GM23338 (cell line): Measurements from ENCODE around the gene ADGRL1. TPM values are rescaled to one million over a fixed set of nuclear protein-coding genes. Genes with fewer than 3 reads are reported as not detected.

Experiments
- ATAC-seq: fragments of 200-7000 bp; cut with Tn5 transposase; 3 replicates; pipeline ENCODE4 v1.9.1; 2020
- DNase-seq: peaks from one replicate; pipeline ENCODE4 v3.0.0-alpha.2; 2015; ENCODE audit warnings: low spot score
- H2AFZ ChIP-seq: fragments of 200-600 bp; sonication (generic); 2 replicates; pipeline ENCODE4 v1.8.0; 2016; ENCODE audit warnings: antibody characterized with exemption, mild to moderate bottlenecking, moderate library complexity
- H3F3A ChIP-seq: fragments of 200-600 bp; sonication (generic); replicated peaks from 2 replicates; pipeline ENCODE4 v1.8.0; 2017; ENCODE audit warnings: antibody characterized with exemption, mixed run types, low read depth
- H3K27ac ChIP-seq: fragments of 200-600 bp; sonication (generic); 2 replicates; pipeline ENCODE4 v1.6.1; 2016; ENCODE audit warnings: low read depth
- H3K27me3 ChIP-seq: fragments of 200-600 bp; sonication (generic); 2 replicates; pipeline ENCODE4 v1.8.0; 2016; ENCODE audit warnings: mild to moderate bottlenecking, mixed run types, moderate library complexity; ENCODE audit not compliant: insufficient read depth
- H3K36me3 ChIP-seq: fragments of 200-600 bp; sonication (generic); 2 replicates; pipeline ENCODE4 v1.8.0; 2016; ENCODE audit warnings: mild to moderate bottlenecking; ENCODE audit not compliant: insufficient read depth
- H3K4me1 ChIP-seq: fragments of 200-600 bp; sonication (generic); 2 replicates; pipeline ENCODE4 v1.8.0; 2016; ENCODE audit warnings: mild to moderate bottlenecking, moderate library complexity; ENCODE audit not compliant: insufficient read depth
- H3K4me2 ChIP-seq: fragments of 200-600 bp; sonication (generic); 2 replicates; pipeline ENCODE4 v1.7.1; 2017; ENCODE audit warnings: mixed run types
- H3K4me3 ChIP-seq: fragments of 200-600 bp; sonication (generic); 2 replicates; pipeline ENCODE4 v1.6.1; 2016; ENCODE audit warnings: mixed run types
- H3K79me2 ChIP-seq: fragments of 200-600 bp; sonication (generic); replicated peaks from 2 replicates; pipeline ENCODE4 v1.8.0; 2017; ENCODE audit warnings: mild to moderate bottlenecking; ENCODE audit not compliant: insufficient read depth
- H3K9me2 ChIP-seq: fragments of 200-600 bp; sonication (generic); 2 replicates; pipeline ENCODE4 v1.8.0; 2017; ENCODE audit not compliant: insufficient read depth
- H4K20me1 ChIP-seq: fragments of 200-600 bp; sonication (generic); replicated peaks from 2 replicates; pipeline ENCODE4 v1.8.0; 2017; ENCODE audit warnings: mild to moderate bottlenecking; ENCODE audit not compliant: insufficient read depth
- H3K27ac Mint-ChIP-seq: 2 replicates; pipeline ENCODE4 v1.8.0; 2020; ENCODE audit warnings: inconsistent platforms, mild to moderate bottlenecking, moderate library complexity, mixed read lengths
- H3K27me3 Mint-ChIP-seq: 3 replicates; pipeline ENCODE4 v1.8.0; 2022; ENCODE audit warnings: low read depth, mild to moderate bottlenecking, moderate library complexity, mixed read lengths, inconsistent platforms; ENCODE audit not compliant: insufficient read depth, poor library complexity
- H3K36me3 Mint-ChIP-seq: 3 replicates; pipeline ENCODE4 v1.8.0; 2021; ENCODE audit warnings: low read depth, mild to moderate bottlenecking, inconsistent platforms, moderate library complexity, mixed read lengths
- H3K4me1 Mint-ChIP-seq: 3 replicates; pipeline ENCODE4 v1.8.0; 2020; ENCODE audit warnings: mild to moderate bottlenecking, inconsistent platforms, mixed read lengths
- H3K4me3 Mint-ChIP-seq: 3 replicates; pipeline ENCODE4 v1.8.0; 2021; ENCODE audit warnings: moderate library complexity, mild to moderate bottlenecking, inconsistent platforms, mixed read lengths
- H3K9me3 Mint-ChIP-seq: 3 replicates; pipeline ENCODE4 v1.8.0; 2020; ENCODE audit warnings: moderate library complexity, mild to moderate bottlenecking, inconsistent platforms, mixed read lengths
- CTCF ChIP-seq, 2 experiments: fragments of 200-600 bp in 1 of 2; sonication (generic) in 1 of 2; conservative IDR thresholded peaks; 2 replicates each; pipeline versions ENCODE4 v1.5.1 to v1.6.1; 2016 to 2017; ENCODE audit warnings: antibody characterized with exemption in 2 of 2, low read depth in 2 of 2, mild to moderate bottlenecking in 2 of 2, moderate library complexity in 1 of 2
- EZH2phosphoT487 ChIP-seq: fragments of 200-600 bp; sonication (generic); IDR thresholded peaks from one replicate; pipeline ENCODE4 v1.8.1; 2018; ENCODE audit warnings: antibody characterized with exemption; ENCODE audit not compliant: unreplicated experiment
- NANOG ChIP-seq: IDR thresholded peaks from 2 replicates; pipeline ENCODE4 v1.6.1; 2016; ENCODE audit warnings: antibody characterized with exemption, borderline replicate concordance
- POLR2AphosphoS5 ChIP-seq: IDR thresholded peaks from 2 replicates; pipeline ENCODE4 v1.6.1; 2016; ENCODE audit warnings: antibody characterized with exemption, low read depth
- REST ChIP-seq: IDR thresholded peaks from one replicate; pipeline ENCODE4 v1.6.1; 2018; ENCODE audit warnings: antibody characterized with exemption; ENCODE audit not compliant: unreplicated experiment
- STAT1 ChIP-seq: IDR thresholded peaks from one replicate; pipeline ENCODE4 v1.6.1; 2016; ENCODE audit warnings: antibody characterized with exemption; ENCODE audit not compliant: unreplicated experiment
- ZNF114 ChIP-seq: fragments of 250-450 bp; sonication (Bioruptor Pico); IDR thresholded peaks from 2 replicates; pipeline ENCODE4 v1.5.0; 2020; ENCODE audit warnings: mild to moderate bottlenecking, moderate library complexity
- ZNF331 ChIP-seq: fragments of 250-450 bp; sonication (Bioruptor Pico); IDR thresholded peaks from 2 replicates; pipeline ENCODE4 v1.5.0; 2020; ENCODE audit warnings: low read depth, mild to moderate bottlenecking, moderate library complexity
- polyA plus RNA-seq: library from polyadenylated mRNA; unstranded; fragments of >200 nt; fragmentation: Nextera tagmentation; extraction: Ambion mirVana; gene quantifications from 2 replicates; pipeline ENCODE4 v1.2.1, GENCODE V29; 2016
- total RNA-seq: library from RNA; depleted of rRNA; stranded (reverse); fragments of >200 nt; shearing (Covaris generic); gene quantifications from 2 replicates; pipeline ENCODE4 v1.2.3, GENCODE V29; 2014
- TF ChIP-seq, protein P1 (sequence below): IDR thresholded peaks from 2 replicates; pipeline ENCODE4 v1.6.1; 2016; ENCODE audit warnings: antibody characterized with exemption
- TF ChIP-seq, protein P2 (sequence below): fragments of 250-450 bp; sonication (Bioruptor Pico); IDR thresholded peaks from 2 replicates; pipeline ENCODE4 v1.5.0; 2020; ENCODE audit warnings: mild to moderate bottlenecking, moderate library complexity

The ADGRL1 gene
- total and polyA plus RNA-seq, 2 experiments from 2014 or later = 20.6 to 100 TPM

- H3K27me3 ChIP-seq = no peaks in the 10 kb centered on the region
Measured at GRCh38 chr19:14162871-14163297, 43.1 kb downstream of the ADGRL1 start.

More at GRCh38 chr19:14162871-14163297, 43.1 kb downstream of the ADGRL1 start:
- TF ChIP-seq REST (no peak), ZNF331 (CRISPR knock-in tag) (no peak), EZH2phosphoT487 (no peak), CTCF (conservative IDR thresholded peaks at IDR 0.05; ENCODE audit: low read depth in 2 of 2) (no peak), POLR2AphosphoS5 (no peak), ZNF114 (CRISPR knock-in tag) (no peak), NANOG (no peak), STAT1 (no peak)
- TF ChIP-seq, protein P1, sequence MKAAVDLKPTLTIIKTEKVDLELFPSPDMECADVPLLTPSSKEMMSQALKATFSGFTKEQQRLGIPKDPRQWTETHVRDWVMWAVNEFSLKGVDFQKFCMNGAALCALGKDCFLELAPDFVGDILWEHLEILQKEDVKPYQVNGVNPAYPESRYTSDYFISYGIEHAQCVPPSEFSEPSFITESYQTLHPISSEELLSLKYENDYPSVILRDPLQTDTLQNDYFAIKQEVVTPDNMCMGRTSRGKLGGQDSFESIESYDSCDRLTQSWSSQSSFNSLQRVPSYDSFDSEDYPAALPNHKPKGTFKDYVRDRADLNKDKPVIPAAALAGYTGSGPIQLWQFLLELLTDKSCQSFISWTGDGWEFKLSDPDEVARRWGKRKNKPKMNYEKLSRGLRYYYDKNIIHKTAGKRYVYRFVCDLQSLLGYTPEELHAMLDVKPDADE = no peak
- TF ChIP-seq, protein P2, sequence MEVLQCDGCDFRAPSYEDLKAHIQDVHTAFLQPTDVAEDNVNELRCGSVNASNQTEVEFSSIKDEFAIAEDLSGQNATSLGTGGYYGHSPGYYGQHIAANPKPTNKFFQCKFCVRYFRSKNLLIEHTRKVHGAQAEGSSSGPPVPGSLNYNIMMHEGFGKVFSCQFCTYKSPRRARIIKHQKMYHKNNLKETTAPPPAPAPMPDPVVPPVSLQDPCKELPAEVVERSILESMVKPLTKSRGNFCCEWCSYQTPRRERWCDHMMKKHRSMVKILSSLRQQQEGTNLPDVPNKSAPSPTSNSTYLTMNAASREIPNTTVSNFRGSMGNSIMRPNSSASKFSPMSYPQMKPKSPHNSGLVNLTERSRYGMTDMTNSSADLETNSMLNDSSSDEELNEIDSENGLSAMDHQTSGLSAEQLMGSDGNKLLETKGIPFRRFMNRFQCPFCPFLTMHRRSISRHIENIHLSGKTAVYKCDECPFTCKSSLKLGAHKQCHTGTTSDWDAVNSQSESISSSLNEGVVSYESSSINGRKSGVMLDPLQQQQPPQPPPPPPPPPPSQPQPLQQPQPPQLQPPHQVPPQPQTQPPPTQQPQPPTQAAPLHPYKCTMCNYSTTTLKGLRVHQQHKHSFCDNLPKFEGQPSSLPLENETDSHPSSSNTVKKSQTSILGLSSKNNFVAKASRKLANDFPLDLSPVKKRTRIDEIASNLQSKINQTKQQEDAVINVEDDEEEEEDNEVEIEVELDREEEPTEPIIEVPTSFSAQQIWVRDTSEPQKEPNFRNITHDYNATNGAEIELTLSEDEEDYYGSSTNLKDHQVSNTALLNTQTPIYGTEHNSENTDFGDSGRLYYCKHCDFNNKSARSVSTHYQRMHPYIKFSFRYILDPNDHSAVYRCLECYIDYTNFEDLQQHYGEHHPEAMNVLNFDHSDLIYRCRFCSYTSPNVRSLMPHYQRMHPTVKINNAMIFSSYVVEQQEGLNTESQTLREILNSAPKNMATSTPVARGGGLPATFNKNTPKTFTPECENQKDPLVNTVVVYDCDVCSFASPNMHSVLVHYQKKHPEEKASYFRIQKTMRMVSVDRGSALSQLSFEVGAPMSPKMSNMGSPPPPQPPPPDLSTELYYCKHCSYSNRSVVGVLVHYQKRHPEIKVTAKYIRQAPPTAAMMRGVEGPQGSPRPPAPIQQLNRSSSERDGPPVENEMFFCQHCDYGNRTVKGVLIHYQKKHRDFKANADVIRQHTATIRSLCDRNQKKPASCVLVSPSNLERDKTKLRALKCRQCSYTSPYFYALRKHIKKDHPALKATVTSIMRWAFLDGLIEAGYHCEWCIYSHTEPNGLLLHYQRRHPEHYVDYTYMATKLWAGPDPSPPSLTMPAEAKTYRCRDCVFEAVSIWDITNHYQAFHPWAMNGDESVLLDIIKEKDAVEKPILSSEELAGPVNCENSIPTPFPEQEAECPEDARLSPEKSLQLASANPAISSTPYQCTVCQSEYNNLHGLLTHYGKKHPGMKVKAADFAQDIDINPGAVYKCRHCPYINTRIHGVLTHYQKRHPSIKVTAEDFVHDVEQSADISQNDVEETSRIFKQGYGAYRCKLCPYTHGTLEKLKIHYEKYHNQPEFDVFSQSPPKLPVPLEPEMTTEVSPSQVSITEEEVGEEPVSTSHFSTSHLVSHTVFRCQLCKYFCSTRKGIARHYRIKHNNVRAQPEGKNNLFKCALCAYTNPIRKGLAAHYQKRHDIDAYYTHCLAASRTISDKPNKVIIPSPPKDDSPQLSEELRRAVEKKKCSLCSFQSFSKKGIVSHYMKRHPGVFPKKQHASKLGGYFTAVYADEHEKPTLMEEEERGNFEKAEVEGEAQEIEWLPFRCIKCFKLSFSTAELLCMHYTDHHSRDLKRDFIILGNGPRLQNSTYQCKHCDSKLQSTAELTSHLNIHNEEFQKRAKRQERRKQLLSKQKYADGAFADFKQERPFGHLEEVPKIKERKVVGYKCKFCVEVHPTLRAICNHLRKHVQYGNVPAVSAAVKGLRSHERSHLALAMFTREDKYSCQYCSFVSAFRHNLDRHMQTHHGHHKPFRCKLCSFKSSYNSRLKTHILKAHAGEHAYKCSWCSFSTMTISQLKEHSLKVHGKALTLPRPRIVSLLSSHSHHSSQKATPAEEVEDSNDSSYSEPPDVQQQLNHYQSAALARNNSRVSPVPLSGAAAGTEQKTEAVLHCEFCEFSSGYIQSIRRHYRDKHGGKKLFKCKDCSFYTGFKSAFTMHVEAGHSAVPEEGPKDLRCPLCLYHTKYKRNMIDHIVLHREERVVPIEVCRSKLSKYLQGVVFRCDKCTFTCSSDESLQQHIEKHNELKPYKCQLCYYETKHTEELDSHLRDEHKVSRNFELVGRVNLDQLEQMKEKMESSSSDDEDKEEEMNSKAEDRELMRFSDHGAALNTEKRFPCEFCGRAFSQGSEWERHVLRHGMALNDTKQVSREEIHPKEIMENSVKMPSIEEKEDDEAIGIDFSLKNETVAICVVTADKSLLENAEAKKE (CRISPR knock-in tag) = no peak
- no peaks in the 10 kb centered on the region for H3K79me2 ChIP-seq
- H3K4me1 ChIP-seq = no peaks in the 10 kb centered on the region; the same call in 1 of the 2 replicates
- H3K4me3 Mint-ChIP-seq = no peak overlapping the region
- DNase-seq (no peak), ATAC-seq (no peak)
- peaks cover 30% of the 10 kb centered on the region for H3K36me3 Mint-ChIP-seq
- peaks cover 16% of the 10 kb centered on the region for H3K4me1 Mint-ChIP-seq
- no peak overlapping the region for H3K4me2 ChIP-seq
- H3K4me3 ChIP-seq = no peak overlapping the region
- no peaks in the 10 kb centered on the region for H3K9me3 Mint-ChIP-seq
- peaks cover under 1% of the 10 kb centered on the region; the same call in 1 of the 2 replicates for H4K20me1 ChIP-seq
- no peak overlapping the region for H3K27ac ChIP-seq
- peaks cover 5% of the 10 kb centered on the region for H3K27me3 Mint-ChIP-seq
- no peaks in the 10 kb centered on the region for H3K9me2 ChIP-seq
- no peak overlapping the region for H3K27ac Mint-ChIP-seq
- H3F3A ChIP-seq = no peaks in the 10 kb centered on the region
- H2AFZ ChIP-seq = no peak overlapping the region
- H3K36me3 ChIP-seq = peaks cover 3% of the 10 kb centered on the region; the same call in 1 of the 2 replicates
